HUES48 (cell line): ENCODE data around the gene LRR1.
"Not testable (repeated sequence)": the region's sequence is repeated elsewhere in the genome, so short reads cannot be mapped to it uniquely, and the experiment has no call there.

Experiments
- H3K27ac ChIP-seq: one replicate; pipeline ENCODE4 v1.7.0; 2013; ENCODE audit warnings: low read depth, low read length, inconsistent platforms
- H3K27me3 ChIP-seq: 2 replicates; pipeline ENCODE4 v1.6.1; 2013; ENCODE audit warnings: mild to moderate bottlenecking, low read length; ENCODE audit not compliant: control insufficient read depth, insufficient read depth
- H3K36me3 ChIP-seq: 2 replicates; pipeline ENCODE4 v1.6.1; 2013; ENCODE audit warnings: low read length; ENCODE audit not compliant: control insufficient read depth, insufficient read depth
- H3K4me1 ChIP-seq: 2 replicates; pipeline ENCODE4 v1.6.1; 2013; ENCODE audit warnings: mild to moderate bottlenecking, low read length; ENCODE audit not compliant: control insufficient read depth, insufficient read depth
- H3K4me3 ChIP-seq: 2 replicates; pipeline ENCODE4 v1.5.1; 2013; ENCODE audit warnings: mild to moderate bottlenecking, low read depth, low read length
- H3K9ac ChIP-seq: 2 replicates; pipeline ENCODE4 v1.6.1; 2013; ENCODE audit warnings: mild to moderate bottlenecking, low read depth, low read length, moderate library complexity
- H3K9me3 ChIP-seq: 2 replicates; pipeline ENCODE4 v1.6.1; 2013; ENCODE audit warnings: low read length; ENCODE audit not compliant: control insufficient read depth, insufficient read depth

The LRR1 gene

GRCh38 chr14:49574038-49574437, 24.7 kb upstream of the LRR1 start:
- H3K36me3 ChIP-seq, result peaks cover 41% of the 10 kb centered on the region
- no peak overlapping the region for H3K9ac ChIP-seq
- H3K27me3 ChIP-seq, result no peaks in the 10 kb centered on the region
- H3K27ac ChIP-seq, result no peak overlapping the region
- no peak overlapping the region for H3K4me3 ChIP-seq
- no peaks in the 10 kb centered on the region; the same call in 1 of the 2 replicates for H3K9me3 ChIP-seq
- no peaks in the 10 kb centered on the region for H3K4me1 ChIP-seq

DNA sequence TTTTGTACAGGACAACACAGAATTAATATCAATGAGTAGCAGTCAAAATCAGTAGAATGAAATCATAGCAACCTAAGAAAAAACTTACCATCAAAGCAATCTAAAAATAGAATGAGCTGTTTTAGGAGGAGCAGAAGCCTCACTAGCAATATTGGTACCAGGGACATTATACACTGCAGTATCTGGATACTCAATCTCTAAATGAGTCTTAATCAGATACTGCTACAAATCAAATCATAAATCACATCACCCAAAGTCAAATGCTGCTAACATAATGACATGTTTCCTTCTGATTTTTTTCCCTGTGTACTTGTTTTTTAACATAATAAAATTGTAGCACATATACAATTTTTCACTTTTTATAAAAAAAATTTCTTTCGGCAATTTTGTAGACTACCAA, 20.6 kb upstream of the LRR1 start:
- peaks cover 6% of the 10 kb centered on the region; the same call in 1 of the 2 replicates for H3K4me1 ChIP-seq
- no peak overlapping the region for H3K4me3 ChIP-seq
- no peaks in the 10 kb centered on the region for H3K9me3 ChIP-seq
- peaks cover 52% of the 10 kb centered on the region for H3K36me3 ChIP-seq
- H3K9ac ChIP-seq, result no peak overlapping the region
- no peak overlapping the region for H3K27ac ChIP-seq
- no peaks in the 10 kb centered on the region for H3K27me3 ChIP-seq

- no peak overlapping the region for H3K4me3 ChIP-seq
- no peak overlapping the region for H3K27ac ChIP-seq
- peaks cover 19% of the 10 kb centered on the region for H3K4me1 ChIP-seq
- no peaks in the 10 kb centered on the region for H3K27me3 ChIP-seq
- peaks cover 61% of the 10 kb centered on the region for H3K36me3 ChIP-seq
- H3K9me3 ChIP-seq, result no peaks in the 10 kb centered on the region
- no peak overlapping the region for H3K9ac ChIP-seq
Measured at GRCh38 chr14:49579841-49580240, 18.9 kb upstream of the LRR1 start.

- peaks cover 19% of the 10 kb centered on the region for H3K4me1 ChIP-seq
- H3K4me3 ChIP-seq, result no peak overlapping the region
- peaks cover 50% of the 10 kb centered on the region for H3K36me3 ChIP-seq
- H3K9ac ChIP-seq, result peak overlapping the region; percentile 30; the same call in 1 of the 2 replicates
- no peaks in the 10 kb centered on the region for H3K27me3 ChIP-seq
- peak overlapping the region; percentile 52 for H3K27ac ChIP-seq
- H3K9me3 ChIP-seq, result no peaks in the 10 kb centered on the region
Measured at GRCh38 chr14:49581209-49582112, 17.3 kb upstream of the LRR1 start.

GRCh38 chr14:49582113-49582977, 16.4 kb upstream of the LRR1 start:
- H3K4me3 ChIP-seq, result no peak overlapping the region
- peak overlapping the region; percentile 14; the same call in 1 of the 2 replicates for H3K9ac ChIP-seq
- peak overlapping the region; percentile 63 for H3K27ac ChIP-seq
- H3K9me3 ChIP-seq, result no peaks in the 10 kb centered on the region
- H3K36me3 ChIP-seq, result peaks cover 41% of the 10 kb centered on the region
- H3K27me3 ChIP-seq, result no peaks in the 10 kb centered on the region
- peaks cover 19% of the 10 kb centered on the region for H3K4me1 ChIP-seq

- Histone ChIP-seq H3K4me3 (peak overlapping the region; percentile 88), H3K4me1 (peaks cover 19% of the 10 kb centered on the region), H3K9me3 (no peaks in the 10 kb centered on the region), H3K9ac (peak overlapping the region; percentile 99), H3K27me3 (no peaks in the 10 kb centered on the region), H3K36me3 (peaks cover 33% of the 10 kb centered on the region), H3K27ac (peak overlapping the region; percentile 63)
Measured at GRCh38 chr14:49583629-49584028, 15.1 kb upstream of the LRR1 start.

DNA sequence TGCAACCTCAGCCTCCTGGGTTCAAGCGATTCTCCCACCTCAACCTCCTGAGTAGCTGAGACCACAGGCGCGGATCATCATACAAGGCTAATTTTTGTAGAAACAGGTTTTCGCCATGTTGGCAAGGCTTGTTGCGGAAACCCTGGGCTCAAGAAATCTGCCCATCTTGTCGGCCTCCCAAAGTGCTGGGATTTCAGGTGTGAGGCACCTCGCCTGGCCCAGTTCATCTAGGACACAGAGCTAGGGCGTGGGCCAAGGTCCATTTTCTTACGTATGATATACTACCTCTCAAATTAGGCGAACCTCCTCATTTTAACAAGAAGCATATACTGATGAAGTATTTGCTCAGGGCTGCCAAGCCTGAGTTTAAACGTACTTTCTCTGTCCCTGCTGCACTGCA, 14.7 kb upstream of the LRR1 start:
- peaks cover 19% of the 10 kb centered on the region for H3K4me1 ChIP-seq
- H3K27me3 ChIP-seq, result no peaks in the 10 kb centered on the region
- peak overlapping the region; percentile 63 for H3K27ac ChIP-seq
- H3K9me3 ChIP-seq, result no peaks in the 10 kb centered on the region
- H3K4me3 ChIP-seq, result peak overlapping the region; percentile 88
- peaks cover 33% of the 10 kb centered on the region for H3K36me3 ChIP-seq
- peak overlapping the region; percentile 99 for H3K9ac ChIP-seq

- peak overlapping the region; percentile 88 for H3K27ac ChIP-seq
- peak overlapping the region; percentile 99 for H3K9ac ChIP-seq
- peak overlapping the region; percentile 88 for H3K4me3 ChIP-seq
- peaks cover 30% of the 10 kb centered on the region for H3K36me3 ChIP-seq
- not testable (repeated sequence) for H3K27me3 ChIP-seq, H3K9me3 ChIP-seq
- H3K4me1 ChIP-seq, result peaks cover 19% of the 10 kb centered on the region
Measured at GRCh38 chr14:49584981-49585640, 13.6 kb upstream of the LRR1 start.

DNA sequence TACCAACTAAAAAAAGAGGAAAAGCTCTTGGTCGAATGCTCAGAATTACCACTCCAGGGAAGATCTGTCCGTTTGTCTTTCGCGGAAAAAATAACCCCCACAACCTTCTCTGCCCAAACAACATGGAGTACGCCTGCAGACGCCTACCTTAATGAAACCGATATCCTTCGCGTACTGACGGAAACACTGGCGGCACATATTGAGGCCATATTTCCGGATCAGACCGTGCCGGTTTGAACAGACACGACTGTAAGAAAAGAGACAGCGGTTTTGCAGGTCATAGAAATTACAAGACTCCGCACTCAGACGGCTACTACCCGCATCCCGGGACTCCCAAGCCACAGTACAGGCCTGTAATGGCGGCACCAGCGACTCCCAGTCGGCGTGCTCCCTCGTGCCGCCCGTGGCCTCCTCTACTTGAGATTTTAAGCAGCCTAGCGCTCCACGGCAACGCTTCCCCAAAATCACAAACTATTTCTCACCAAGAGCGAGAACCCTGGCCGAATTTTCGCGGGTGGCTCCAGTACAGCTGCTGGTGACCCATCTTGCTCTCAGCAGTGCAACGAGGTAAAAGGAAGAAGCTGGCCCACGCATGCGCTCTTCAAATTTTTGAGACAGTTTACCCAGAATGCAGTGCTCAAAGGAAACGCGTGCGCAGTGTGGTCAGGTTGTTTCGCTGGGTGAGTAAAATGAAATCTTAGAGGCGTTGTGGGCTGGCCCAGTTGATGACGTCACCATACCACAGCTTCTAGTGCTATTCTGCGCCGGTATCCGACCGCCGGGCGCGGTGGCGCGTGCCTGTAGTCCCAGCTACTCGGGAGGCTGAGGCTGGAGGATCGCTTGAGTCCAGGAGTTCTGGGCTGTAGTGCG, 12.7 kb upstream of the LRR1 start, which contains the start of gene RPS29:
Gene RPS29 (minus strand): TSS at position 578 of the 870 bp plus-strand sequence. CDS start 34 bp downstream, at position 544.
- H3K36me3 ChIP-seq, result peaks cover 30% of the 10 kb centered on the region
- H3K27ac ChIP-seq, result peak within 1 kb of the TSS; percentile 88
- H3K4me3 ChIP-seq, result peak within 1 kb of the TSS; percentile 88
- peaks cover 19% of the 10 kb centered on the region for H3K4me1 ChIP-seq
- peak within 1 kb of the TSS; percentile 99 for H3K9ac ChIP-seq
- H3K9me3 ChIP-seq, result no peaks in the 10 kb centered on the region
- no peaks in the 10 kb centered on the region for H3K27me3 ChIP-seq
